H1 (cell line): Measurements from ENCODE around the gene YWHAG.
A peak's percentile ranks its signal among the peaks of the same experiment; 100 is the strongest.

Source experiments
- BRCA1 ChIP-seq: IDR thresholded peaks from 2 replicates; pipeline ENCODE4 v1.6.1; 2012; ENCODE audit warnings: low read depth, low read length, improper control_type of control experiment
- CBX5 ChIP-seq: fragments of 300-800, 300-1000 bp; sonication (generic); IDR thresholded peaks from 2 replicates; pipeline ENCODE4 v1.7.1; 2016; ENCODE audit warnings: antibody characterized with exemption, low read length, low read depth
- CREB1 ChIP-seq: IDR thresholded peaks from 2 replicates; pipeline ENCODE4 v1.6.1; 2012; ENCODE audit warnings: inconsistent platforms
- EP300 ChIP-seq, 2 experiments: IDR thresholded peaks; 1 replicate in 1 of 2; 2 replicates in 1 of 2; pipeline ENCODE4 v1.6.1; 2011 to 2012; ENCODE audit warnings: low read depth in 2 of 2, low read length in 2 of 2, mild to moderate bottlenecking in 2 of 2, borderline replicate concordance in 1 of 2, inconsistent platforms in 1 of 2, moderate library complexity in 1 of 2
- EZH2 ChIP-seq: fragments of 200-600 bp; sonication (generic); IDR thresholded peaks from 2 replicates; pipeline ENCODE4 v1.7.1; 2012; ENCODE audit warnings: low read depth, mild to moderate bottlenecking, moderate library complexity, low read length, inconsistent platforms; ENCODE audit not compliant: severe bottlenecking
- FOSL1 ChIP-seq: IDR thresholded peaks from 2 replicates; pipeline ENCODE4 v1.6.1; 2011; ENCODE audit warnings: mild to moderate bottlenecking, low read depth, low read length, moderate library complexity; ENCODE audit not compliant: insufficient read depth
- JUND ChIP-seq: IDR thresholded peaks from 2 replicates; pipeline ENCODE4 v1.6.1; 2011; ENCODE audit warnings: mild to moderate bottlenecking, improper control_type of control experiment, low read length
- PHF8 ChIP-seq: fragments of 200-600 bp; sonication (generic); conservative IDR thresholded peaks from 2 replicates; pipeline ENCODE4 v1.7.1; 2012; ENCODE audit warnings: low read depth, mild to moderate bottlenecking, inconsistent platforms, low read length, moderate library complexity
- POLR2A ChIP-seq, 2 experiments: IDR thresholded peaks; 1 replicate in 1 of 2; 2 replicates in 1 of 2; pipeline ENCODE4 v1.6.1; 2011; ENCODE audit warnings: low read depth in 2 of 2, low read length in 2 of 2, mild to moderate bottlenecking in 2 of 2; ENCODE audit errors: control extremely low read depth in 1 of 2
- POLR2AphosphoS5 ChIP-seq: IDR thresholded peaks from 2 replicates; pipeline ENCODE4 v1.6.1; 2011; ENCODE audit warnings: low read depth, low read length
- RFX5 ChIP-seq: IDR thresholded peaks from 2 replicates; pipeline ENCODE4 v1.6.1; 2011; ENCODE audit warnings: low read depth, low read length, improper control_type of control experiment, borderline replicate concordance
- ZNF274 ChIP-seq: IDR thresholded peaks from 2 replicates; pipeline ENCODE4 v1.7.0; 2012; ENCODE audit warnings: low read length, borderline replicate concordance; ENCODE audit errors: extremely low read depth
- TF ChIP-seq, protein P1 (sequence below): IDR thresholded peaks from 2 replicates; pipeline ENCODE4 v1.6.1; 2012; ENCODE audit warnings: inconsistent platforms
- TF ChIP-seq, protein P2 (sequence below), 3 experiments: IDR thresholded peaks; 1 replicate in 2 of 3; 2 replicates in 1 of 3; pipeline versions ENCODE4 v1.5.1 to v1.6.1; 2011; ENCODE audit warnings: low read length in 3 of 3, mild to moderate bottlenecking in 3 of 3, inconsistent platforms in 2 of 3, low read depth in 1 of 3, moderate library complexity in 1 of 3; ENCODE audit not compliant: insufficient read depth in 1 of 3; ENCODE audit errors: control extremely low read depth in 1 of 3

DNA sequence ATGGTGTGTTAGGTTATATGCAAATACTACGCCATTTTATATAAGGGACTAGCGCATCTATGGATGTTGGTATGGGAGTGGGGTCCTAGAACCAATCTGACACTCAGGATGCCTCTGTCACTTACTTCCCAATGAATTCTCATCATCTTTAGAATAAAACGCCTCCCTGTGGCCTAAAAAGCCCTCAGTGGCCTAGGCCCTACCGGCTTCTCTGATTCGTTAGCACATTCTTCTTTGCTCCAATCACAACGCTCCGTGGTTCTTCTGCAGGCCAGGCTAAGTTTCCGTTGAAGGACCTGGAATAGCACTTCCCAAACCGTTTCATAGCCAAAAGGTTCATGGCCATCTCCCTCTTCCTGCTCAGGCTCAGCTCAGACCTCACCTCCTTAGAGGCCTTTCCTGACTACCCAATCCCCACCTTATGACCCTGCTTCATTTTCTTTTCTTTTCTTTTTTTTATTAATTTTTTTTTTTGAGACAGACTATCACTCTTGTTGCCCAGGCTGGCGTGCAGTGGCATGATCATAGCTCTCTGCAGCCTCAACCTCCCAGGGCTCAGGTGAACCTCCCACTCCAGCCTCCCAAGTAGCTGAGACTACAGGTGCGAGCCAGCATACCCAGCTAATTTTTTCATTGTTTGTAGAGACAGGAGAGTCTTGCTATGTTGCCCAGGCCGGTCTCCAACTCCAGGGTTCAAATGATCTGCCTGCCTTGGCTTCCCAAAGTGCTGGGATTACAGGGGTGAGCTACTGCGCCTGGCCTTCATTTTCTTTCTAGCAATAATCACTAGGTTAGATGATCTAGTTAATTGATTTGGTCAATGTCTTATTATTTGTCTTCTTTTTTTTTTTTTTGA, 24.5 kb upstream of the YWHAG start:
- TF ChIP-seq RFX5 (no peak), PHF8 (no peak), EZH2 (no peak), BRCA1 (no peak), POLR2A (IDR thresholded peaks at IDR 0.05; ENCODE audit: control extremely low read depth in 1 of 2, low read depth in 2 of 2, low read length in 2 of 2) (no peak), FOSL1 (no peak), CBX5 (no peak), JUND (no peak), POLR2AphosphoS5 (no peak), CREB1 (no peak), ZNF274 (no peak), EP300 (IDR thresholded peaks at IDR 0.05; ENCODE audit: borderline replicate concordance in 1 of 2, low read depth in 2 of 2, low read length in 2 of 2) (no peak)
- TF ChIP-seq, protein P1, sequence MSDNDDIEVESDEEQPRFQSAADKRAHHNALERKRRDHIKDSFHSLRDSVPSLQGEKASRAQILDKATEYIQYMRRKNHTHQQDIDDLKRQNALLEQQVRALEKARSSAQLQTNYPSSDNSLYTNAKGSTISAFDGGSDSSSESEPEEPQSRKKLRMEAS, result peak; percentile 55; the same call in 1 of the 2 replicates
- TF ChIP-seq, protein P2, sequence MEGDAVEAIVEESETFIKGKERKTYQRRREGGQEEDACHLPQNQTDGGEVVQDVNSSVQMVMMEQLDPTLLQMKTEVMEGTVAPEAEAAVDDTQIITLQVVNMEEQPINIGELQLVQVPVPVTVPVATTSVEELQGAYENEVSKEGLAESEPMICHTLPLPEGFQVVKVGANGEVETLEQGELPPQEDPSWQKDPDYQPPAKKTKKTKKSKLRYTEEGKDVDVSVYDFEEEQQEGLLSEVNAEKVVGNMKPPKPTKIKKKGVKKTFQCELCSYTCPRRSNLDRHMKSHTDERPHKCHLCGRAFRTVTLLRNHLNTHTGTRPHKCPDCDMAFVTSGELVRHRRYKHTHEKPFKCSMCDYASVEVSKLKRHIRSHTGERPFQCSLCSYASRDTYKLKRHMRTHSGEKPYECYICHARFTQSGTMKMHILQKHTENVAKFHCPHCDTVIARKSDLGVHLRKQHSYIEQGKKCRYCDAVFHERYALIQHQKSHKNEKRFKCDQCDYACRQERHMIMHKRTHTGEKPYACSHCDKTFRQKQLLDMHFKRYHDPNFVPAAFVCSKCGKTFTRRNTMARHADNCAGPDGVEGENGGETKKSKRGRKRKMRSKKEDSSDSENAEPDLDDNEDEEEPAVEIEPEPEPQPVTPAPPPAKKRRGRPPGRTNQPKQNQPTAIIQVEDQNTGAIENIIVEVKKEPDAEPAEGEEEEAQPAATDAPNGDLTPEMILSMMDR (IDR thresholded peaks at IDR 0.05; ENCODE audit: control extremely low read depth in 1 of 3, insufficient read depth in 1 of 3, low read depth in 1 of 3, low read length in 3 of 3), result peak in 2 of 3 experiments; percentile 3 to 39; a peak in 1 of 4 replicates
